HG02943 (cell line): ENCODE data around the gene FLRT2.

ENCODE experiments used
- ATAC-seq: cut with Tn5 transposase; IDR thresholded peaks from one replicate; pipeline ENCODE4 v1.9.1; 2021; ENCODE audit warnings: mild to moderate bottlenecking, low read depth, moderate library complexity; ENCODE audit not compliant: unreplicated experiment

Gene FLRT2

GRCh38 chr14:85622986-85623685, 93.2 kb downstream of the FLRT2 start:
- no peak for ATAC-seq

GRCh38 chr14:85625925-85626585, 96.1 kb downstream of the FLRT2 start:
- ATAC-seq: no peak

- no peak for ATAC-seq
These were observed 104.3 kb downstream of the FLRT2 start for GRCh38 chr14:85634205-85634604.

GRCh38 chr14:85644211-85644610, 114.3 kb downstream of the FLRT2 start:
- ATAC-seq: no peak

- ATAC-seq: no peak
These were observed 123.1 kb downstream of the FLRT2 start for GRCh38 chr14:85653029-85653428.

GRCh38 chr14:85660243-85660922, 130.4 kb downstream of the FLRT2 start:
- no peak for ATAC-seq

- ATAC-seq: no peak
These were observed 132.2 kb downstream of the FLRT2 start for GRCh38 chr14:85662096-85662495.

GRCh38 chr14:85663256-85663655, 133.3 kb downstream of the FLRT2 start:
- no peak for ATAC-seq

GRCh38 chr14:85663667-85664066, 133.7 kb downstream of the FLRT2 start:
- no peak for ATAC-seq

- no peak for ATAC-seq
These were observed 146.0 kb downstream of the FLRT2 start for GRCh38 chr14:85675957-85676356.

GRCh38 chr14:85686908-85687307, 157.0 kb downstream of the FLRT2 start:
- ATAC-seq: no peak

- no peak for ATAC-seq
These were observed 157.5 kb downstream of the FLRT2 start for GRCh38 chr14:85687456-85687855.

- ATAC-seq: no peak
These were observed 158.1 kb downstream of the FLRT2 start for GRCh38 chr14:85688006-85688405.

GRCh38 chr14:85695300-85695699, 165.4 kb downstream of the FLRT2 start:
- no peak for ATAC-seq

GRCh38 chr14:85701116-85701515, 171.2 kb downstream of the FLRT2 start:
- no peak for ATAC-seq

- no peak for ATAC-seq
These were observed 171.8 kb downstream of the FLRT2 start for GRCh38 chr14:85701763-85702162.

- no peak for ATAC-seq
These were observed 172.2 kb downstream of the FLRT2 start for GRCh38 chr14:85702191-85702590.

- no peak for ATAC-seq
These were observed 173.1 kb downstream of the FLRT2 start for GRCh38 chr14:85702997-85703396.
